RWPE2 (cell line): ENCODE measurements around the gene ZNF84.

Source experiments
- ATAC-seq: fragments of 200-7000 bp; cut with Tn5 transposase; 3 replicates; pipeline ENCODE4 v1.9.1; 2021; ENCODE audit warnings: low read depth
- DNase-seq: peaks from one replicate; pipeline ENCODE4 v3.0.0-alpha.2; 2020; ENCODE audit warnings: low spot score
- H3K27ac ChIP-seq: fragments of 450-650 bp; 2 replicates; pipeline ENCODE4 v1.5.1; 2017; ENCODE audit warnings: mild to moderate bottlenecking; ENCODE audit not compliant: poor library complexity, severe bottlenecking
- H3K27me3 ChIP-seq: fragments of 250-450 bp; sonication (Bioruptor Pico); 2 replicates; pipeline ENCODE4 v1.5.1; 2021; ENCODE audit warnings: mild to moderate bottlenecking, moderate library complexity; ENCODE audit not compliant: insufficient read depth, poor library complexity, severe bottlenecking
- H3K36me3 ChIP-seq: fragments of 250-450 bp; sonication (Bioruptor Pico); 2 replicates; pipeline ENCODE4 v1.5.1; 2020; ENCODE audit warnings: low read depth, mild to moderate bottlenecking, moderate library complexity
- H3K4me1 ChIP-seq: fragments of 250-450 bp; sonication (Bioruptor Pico); 2 replicates; pipeline ENCODE4 v1.5.1; 2021; ENCODE audit warnings: mild to moderate bottlenecking, moderate library complexity; ENCODE audit not compliant: insufficient read depth, poor library complexity, severe bottlenecking
- H3K4me3 ChIP-seq: fragments of 250-450 bp; sonication (Bioruptor Pico); 2 replicates; pipeline ENCODE4 v1.5.1; 2021; ENCODE audit warnings: mild to moderate bottlenecking, moderate library complexity; ENCODE audit not compliant: severe bottlenecking
- H3K9me3 ChIP-seq: fragments of 250-450 bp; sonication (Bioruptor Pico); 2 replicates; pipeline ENCODE4 v1.5.1; 2021; ENCODE audit warnings: mild to moderate bottlenecking, moderate library complexity; ENCODE audit not compliant: severe bottlenecking
- CTCF ChIP-seq: fragments of 450-650 bp; IDR thresholded peaks from one replicate; pipeline ENCODE4 v1.5.1; 2017; ENCODE audit warnings: mild to moderate bottlenecking, moderate library complexity; ENCODE audit not compliant: poor library complexity, severe bottlenecking

ZNF84 gene

GRCh38 chr12:133058203-133059113, 21.1 kb downstream of the ZNF84 start:
- Histone ChIP-seq H3K27me3 (no peaks in the 10 kb centered on the region), H3K36me3 (peaks cover 37% of the 10 kb centered on the region), H3K4me3 (no peak overlapping the region), H3K9me3 (peaks cover 78% of the 10 kb centered on the region), H3K27ac (no peak overlapping the region), H3K4me1 (no peaks in the 10 kb centered on the region)
- ATAC-seq (no peak), DNase-seq (no peak)
- TF ChIP-seq CTCF = no peak

DNA sequence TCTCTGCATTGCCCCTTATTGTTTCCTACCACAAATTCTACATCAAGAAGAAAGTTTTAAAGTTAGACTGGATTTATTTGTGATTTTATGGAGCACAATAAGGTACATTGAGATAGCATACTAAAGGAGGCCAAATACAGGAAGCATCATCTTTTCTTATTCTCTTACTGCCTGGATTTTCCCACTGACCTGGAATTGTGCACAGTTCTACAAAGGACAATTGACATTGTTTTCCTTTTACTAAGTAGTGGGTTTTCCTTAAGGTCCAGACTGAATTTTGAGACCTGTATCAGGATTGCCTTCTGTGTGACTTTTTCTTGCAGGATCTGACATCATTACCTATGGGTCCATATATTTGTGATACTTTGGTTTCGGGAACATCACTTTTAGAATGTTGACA, 24.6 kb downstream of the ZNF84 start:
- Histone ChIP-seq H3K4me3 (no peak overlapping the region), H3K27ac (no peak overlapping the region), H3K4me1 (no peaks in the 10 kb centered on the region), H3K36me3 (peaks cover 11% of the 10 kb centered on the region), H3K27me3 (no peaks in the 10 kb centered on the region), H3K9me3 (peaks cover 73% of the 10 kb centered on the region)
- TF ChIP-seq CTCF = no peak
- DNase-seq (no peak), ATAC-seq (no peak)

GRCh38 chr12:133063556-133063955, 26.2 kb downstream of the ZNF84 start:
- ATAC-seq (no peak), DNase-seq (no peak)
- Histone ChIP-seq H3K4me1 (no peaks in the 10 kb centered on the region), H3K36me3 (no peaks in the 10 kb centered on the region), H3K4me3 (no peak overlapping the region), H3K27ac (no peak overlapping the region), H3K9me3 (peaks cover 62% of the 10 kb centered on the region), H3K27me3 (no peaks in the 10 kb centered on the region)
- TF ChIP-seq CTCF = no peak

DNA sequence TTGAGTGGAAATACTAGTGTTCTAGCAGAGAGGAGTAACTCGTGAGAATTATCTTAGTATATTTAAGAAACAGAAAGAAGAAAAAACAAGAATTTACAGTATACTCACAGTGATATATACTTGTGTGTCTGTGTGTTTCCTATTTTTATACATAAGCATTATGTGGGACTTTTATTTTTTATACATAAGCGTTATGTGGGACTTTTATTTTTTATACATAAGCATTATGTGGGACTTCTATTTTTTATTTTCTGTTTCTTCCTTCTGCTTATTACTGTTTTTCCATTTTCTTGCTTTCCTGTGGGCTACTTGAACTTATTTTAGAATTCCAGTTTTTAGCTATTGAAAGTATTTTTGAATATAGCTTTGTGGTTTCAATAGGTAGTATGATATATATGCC, 36.5 kb downstream of the ZNF84 start:
- no peaks in the 10 kb centered on the region for H3K36me3 ChIP-seq
- H3K9me3 ChIP-seq = peaks cover 20% of the 10 kb centered on the region
- no peak for ATAC-seq

More for the DNA sequence above, 36.5 kb downstream of the ZNF84 start:
- TF ChIP-seq CTCF = no peak
- Histone ChIP-seq H3K27me3 (no peaks in the 10 kb centered on the region), H3K4me3 (no peak overlapping the region), H3K4me1 (no peaks in the 10 kb centered on the region), H3K27ac (no peak overlapping the region)
- no peak for DNase-seq
